Skeletal muscle satellite cell (primary cell): ENCODE data around the gene SCOC. TPM values are rescaled to one million over a fixed set of nuclear protein-coding genes. Genes with fewer than 3 reads are reported as not detected.

Source experiments
- H3K27me3 ChIP-seq: 2 replicates; pipeline ENCODE4 v1.7.0; 2013; ENCODE audit warnings: low read length; ENCODE audit not compliant: control insufficient read depth, insufficient read depth
- H3K36me3 ChIP-seq: 2 replicates; pipeline ENCODE4 v1.7.0; 2013; ENCODE audit warnings: mild to moderate bottlenecking, control low read depth, low read length; ENCODE audit not compliant: insufficient read depth
- H3K4me1 ChIP-seq: 2 replicates; pipeline ENCODE4 v1.7.0; 2013; ENCODE audit warnings: low read length; ENCODE audit not compliant: control insufficient read depth, insufficient read depth
- H3K4me2 ChIP-seq: 2 replicates; pipeline ENCODE4 v1.7.0; 2013; ENCODE audit warnings: mild to moderate bottlenecking, low read length
- H3K4me3 ChIP-seq: 2 replicates; pipeline ENCODE4 v1.7.0; 2013; ENCODE audit warnings: low read length
- H3K9ac ChIP-seq: 2 replicates; pipeline ENCODE4 v1.7.0; 2013; ENCODE audit warnings: mild to moderate bottlenecking, low read depth, low read length, moderate library complexity
- H3K9me3 ChIP-seq: replicated peaks from 2 replicates; pipeline ENCODE4 v1.7.0; 2013; ENCODE audit warnings: mild to moderate bottlenecking, control low read depth, low read length
- total RNA-seq: library from RNA; depleted of rRNA; stranded (reverse); fragments of >200 nt; gene quantifications from 2 replicates; pipeline ENCODE4 v1.2.3, GENCODE V29; 2012; rRNA removed

SCOC gene
- 50.9 and 67.4 TPM in 2 replicates for total RNA-seq

DNA sequence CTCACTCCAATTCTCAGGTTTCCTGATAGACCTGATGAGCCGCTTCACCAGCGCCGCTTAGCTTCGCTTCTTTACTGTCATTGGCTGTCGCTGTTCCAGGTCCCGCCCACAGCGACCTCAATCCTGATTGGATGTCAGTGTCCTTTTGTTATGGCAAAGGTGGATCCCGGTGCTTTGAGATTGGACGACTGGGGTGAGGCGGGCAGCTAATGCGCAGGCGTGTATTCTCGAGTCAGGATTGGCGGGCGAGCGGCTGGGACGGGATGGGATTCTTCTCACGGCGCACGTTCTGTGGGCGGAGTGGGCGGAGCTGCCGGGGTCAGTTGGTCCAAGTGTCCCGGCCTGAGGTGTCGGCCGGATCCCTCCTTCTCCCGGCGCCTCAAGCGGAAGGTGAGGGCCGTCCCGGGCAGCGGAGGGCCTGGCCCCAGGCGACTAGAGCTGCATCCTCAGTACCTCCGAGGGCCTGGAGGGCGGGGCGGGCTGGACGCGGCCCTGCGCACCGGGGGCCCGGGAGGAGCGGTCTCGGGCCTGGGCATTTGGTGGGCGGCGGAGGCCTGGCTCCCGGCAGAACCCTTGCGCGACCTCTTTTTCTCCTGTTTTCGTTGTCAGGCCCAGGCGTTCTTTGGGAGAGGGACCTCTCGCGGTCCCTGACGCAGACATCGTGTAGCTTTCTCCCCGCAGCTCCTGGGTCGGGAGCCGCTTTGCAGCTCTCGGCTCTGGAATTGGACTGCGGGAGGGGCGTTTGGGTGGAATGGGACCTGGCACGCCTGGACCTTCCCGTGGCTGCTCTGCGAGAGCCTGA is at the start of gene SCOC:
SCOC (plus strand) TSS at position 319 of the 802 bp plus-strand sequence. CDS start 5,525 bp downstream, outside the sequence.
- peak within 1 kb of the TSS; percentile 92 for H3K9ac ChIP-seq
- no peaks in the 10 kb centered on the region for H3K9me3 ChIP-seq
- H3K4me1 ChIP-seq: peaks cover 6% of the 10 kb centered on the region
- H3K4me2 ChIP-seq: peak within 1 kb of the TSS; percentile 91
- no peaks in the 10 kb centered on the region for H3K36me3 ChIP-seq
- H3K4me3 ChIP-seq: peak within 1 kb of the TSS; percentile 76
- H3K27me3 ChIP-seq: no peaks in the 10 kb centered on the region

DNA sequence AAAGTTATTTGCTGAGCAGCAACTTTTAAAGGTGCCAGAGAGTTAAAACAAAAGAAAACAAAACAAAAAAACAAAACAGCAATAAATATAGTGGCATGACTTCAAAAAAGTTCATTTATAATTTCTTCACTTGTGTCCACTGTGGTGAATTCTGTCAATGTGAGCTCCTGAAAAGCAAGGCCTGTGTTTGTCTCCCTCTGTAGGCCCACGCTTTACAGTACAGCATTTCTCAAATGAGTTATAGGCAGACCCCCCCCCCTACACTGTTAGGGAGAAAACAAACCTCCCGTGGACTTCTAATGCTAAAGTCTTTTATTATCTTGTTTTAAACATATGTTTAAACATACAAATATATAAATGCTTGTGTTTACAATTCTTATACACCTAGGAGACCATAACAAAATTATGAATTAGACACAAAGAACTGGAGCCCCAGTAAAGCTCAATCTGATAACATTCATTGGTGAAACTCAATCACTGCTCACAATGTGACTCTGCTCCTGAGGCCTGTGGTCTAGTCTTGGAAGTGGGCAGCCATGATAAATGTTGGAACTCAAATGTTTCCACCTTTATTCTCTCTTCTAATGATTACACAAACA is 47.0 kb upstream of the SCOC start:
- no peak overlapping the region for H3K4me2 ChIP-seq
- H3K36me3 ChIP-seq: no peaks in the 10 kb centered on the region
- peaks cover 13% of the 10 kb centered on the region for H3K27me3 ChIP-seq
- H3K4me3 ChIP-seq: no peak overlapping the region
- H3K9me3 ChIP-seq: no peaks in the 10 kb centered on the region
- no peaks in the 10 kb centered on the region for H3K4me1 ChIP-seq
- H3K9ac ChIP-seq: no peak overlapping the region

DNA sequence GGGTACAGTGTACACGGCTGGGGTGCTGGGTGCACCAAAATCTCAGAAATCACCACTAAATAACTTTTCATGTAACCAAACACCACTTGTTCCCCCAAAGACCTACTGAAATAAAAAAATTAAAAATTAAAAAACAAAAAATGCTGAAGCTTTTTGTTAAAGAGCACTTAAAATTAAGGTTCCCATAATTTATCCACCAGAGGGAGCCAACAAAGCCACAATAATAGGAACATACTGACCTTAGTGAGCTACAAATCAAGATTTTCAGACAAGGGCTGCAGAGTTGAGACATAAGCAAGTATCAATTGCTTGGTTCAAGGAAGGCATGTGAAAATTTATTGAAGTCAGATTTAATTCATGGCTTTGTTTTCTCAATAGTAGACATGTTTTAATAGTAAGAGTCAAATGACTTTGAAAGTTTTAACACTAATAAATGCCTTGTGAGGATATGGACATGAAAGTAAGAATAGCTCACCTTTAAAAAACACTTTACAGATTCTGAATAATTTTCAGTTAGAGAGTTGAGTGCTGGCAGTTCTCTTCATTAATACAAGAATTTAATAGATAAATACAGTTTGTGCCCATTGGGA is 43.0 kb upstream of the SCOC start:
- Histone ChIP-seq H3K4me2 (no peak overlapping the region), H3K4me3 (no peak overlapping the region), H3K4me1 (no peaks in the 10 kb centered on the region), H3K36me3 (no peaks in the 10 kb centered on the region), H3K27me3 (peaks cover 13% of the 10 kb centered on the region), H3K9me3 (no peaks in the 10 kb centered on the region), H3K9ac (no peak overlapping the region)

DNA sequence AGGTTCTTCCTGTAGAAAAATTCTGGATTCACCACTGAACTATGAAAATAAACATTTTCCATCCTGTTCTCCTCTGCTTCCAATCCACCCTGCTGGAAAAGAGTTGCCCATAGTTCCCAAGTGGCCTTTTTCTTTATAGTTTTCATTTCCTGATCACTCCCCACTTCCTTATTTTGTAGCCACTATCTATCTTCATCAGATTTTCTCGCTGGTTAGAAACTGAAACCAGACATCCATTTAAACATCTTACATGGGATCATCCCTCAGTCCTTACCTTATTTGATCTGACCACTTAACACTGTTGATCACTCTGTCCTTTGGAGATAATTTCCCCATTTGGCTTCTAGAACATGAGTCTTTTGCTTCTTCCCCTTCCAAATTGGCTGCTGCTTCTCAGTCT is 42.2 kb upstream of the SCOC start:
- Histone ChIP-seq H3K4me3 (no peak overlapping the region), H3K9me3 (no peaks in the 10 kb centered on the region), H3K9ac (no peak overlapping the region), H3K36me3 (no peaks in the 10 kb centered on the region), H3K4me2 (no peak overlapping the region), H3K4me1 (no peaks in the 10 kb centered on the region), H3K27me3 (peaks cover 13% of the 10 kb centered on the region)

DNA sequence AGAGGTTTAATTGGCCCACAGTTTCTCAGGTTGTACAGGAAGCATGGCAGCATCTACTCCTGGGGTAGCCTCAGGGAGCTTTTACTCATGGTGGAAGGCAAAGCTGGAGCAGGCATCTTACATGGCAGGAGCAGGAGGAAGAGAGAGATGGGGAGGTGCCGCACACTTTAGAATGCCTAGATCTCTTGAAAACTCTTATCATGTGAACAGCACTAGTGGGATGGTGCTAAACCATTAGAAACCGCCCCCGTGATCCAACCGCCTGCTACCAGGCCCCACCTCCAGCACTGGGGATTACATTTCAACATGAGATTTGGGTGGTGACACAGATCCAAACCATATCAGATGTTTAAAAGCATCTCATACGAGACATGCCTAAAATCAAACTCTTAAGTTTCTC is 41.6 kb upstream of the SCOC start:
- H3K36me3 ChIP-seq: no peaks in the 10 kb centered on the region
- H3K9ac ChIP-seq: no peak overlapping the region
- no peaks in the 10 kb centered on the region for H3K9me3 ChIP-seq
- peaks cover 13% of the 10 kb centered on the region for H3K27me3 ChIP-seq
- H3K4me1 ChIP-seq: no peaks in the 10 kb centered on the region
- H3K4me3 ChIP-seq: no peak overlapping the region
- no peak overlapping the region for H3K4me2 ChIP-seq

DNA sequence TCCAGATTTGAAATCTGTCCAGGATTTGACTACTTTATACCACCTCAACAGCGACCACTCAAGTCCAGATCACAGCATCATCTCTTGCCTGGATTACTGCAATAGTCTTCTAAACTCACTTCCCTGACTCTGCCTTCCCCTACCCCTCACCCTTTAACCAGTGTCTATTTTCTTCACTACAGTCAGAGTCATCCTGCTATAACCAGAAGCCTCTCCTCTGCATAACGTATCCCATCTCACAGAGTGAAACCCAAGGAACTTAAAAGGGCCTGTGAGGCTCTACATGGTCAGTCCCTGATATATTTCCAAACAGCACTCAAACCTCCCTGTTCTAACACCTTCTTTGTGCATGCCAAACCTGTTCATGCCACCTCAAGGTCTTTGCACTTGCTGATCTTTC is 40.7 kb upstream of the SCOC start:
- Histone ChIP-seq H3K9me3 (no peaks in the 10 kb centered on the region), H3K36me3 (no peaks in the 10 kb centered on the region), H3K4me2 (no peak overlapping the region), H3K27me3 (peaks cover 9% of the 10 kb centered on the region), H3K9ac (no peak overlapping the region), H3K4me1 (no peaks in the 10 kb centered on the region), H3K4me3 (no peak overlapping the region)

DNA sequence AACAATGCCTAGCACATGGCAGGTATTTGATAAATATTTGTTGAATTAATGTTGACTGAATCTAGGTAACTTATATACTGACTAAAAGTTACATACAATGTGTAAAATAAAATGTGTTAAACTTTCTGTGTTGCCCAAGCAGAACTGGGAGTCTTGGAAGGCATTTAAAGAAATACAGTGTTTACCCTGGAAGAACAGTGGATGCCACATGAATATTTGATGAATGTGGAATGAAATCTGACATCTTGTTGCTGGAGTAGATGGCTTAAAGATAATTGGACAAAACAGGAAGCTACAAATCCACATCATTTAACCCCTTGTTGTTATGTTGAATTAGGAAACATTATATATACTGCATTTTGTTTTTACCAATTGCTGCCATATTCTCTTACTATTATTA is 39.9 kb upstream of the SCOC start:
- Histone ChIP-seq H3K4me2 (no peak overlapping the region), H3K9ac (no peak overlapping the region), H3K4me1 (no peaks in the 10 kb centered on the region), H3K4me3 (no peak overlapping the region), H3K9me3 (no peaks in the 10 kb centered on the region), H3K36me3 (no peaks in the 10 kb centered on the region), H3K27me3 (peaks cover 2% of the 10 kb centered on the region)

DNA sequence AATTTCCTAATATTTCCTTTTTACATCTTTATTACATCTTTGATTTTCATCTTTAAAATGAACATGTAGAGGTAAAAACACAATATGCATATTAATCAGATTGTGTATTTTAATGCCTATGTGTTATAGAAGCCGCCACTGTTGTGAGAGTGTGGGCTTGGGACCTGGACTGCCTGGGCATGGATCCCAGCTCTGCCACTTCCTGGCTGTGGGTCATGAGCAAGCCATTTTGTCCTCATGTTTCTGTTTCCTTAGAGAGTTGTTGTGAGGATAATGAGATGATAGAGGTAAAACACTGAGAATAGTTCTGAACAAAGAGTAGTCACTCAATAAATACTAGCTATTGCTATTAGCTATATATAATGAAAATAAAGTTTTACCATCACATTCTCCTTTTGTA is 38.4 kb upstream of the SCOC start:
- Histone ChIP-seq H3K4me2 (no peak overlapping the region), H3K36me3 (no peaks in the 10 kb centered on the region), H3K9ac (no peak overlapping the region), H3K27me3 (peaks cover 2% of the 10 kb centered on the region), H3K4me3 (no peak overlapping the region), H3K4me1 (no peaks in the 10 kb centered on the region), H3K9me3 (no peaks in the 10 kb centered on the region)

DNA sequence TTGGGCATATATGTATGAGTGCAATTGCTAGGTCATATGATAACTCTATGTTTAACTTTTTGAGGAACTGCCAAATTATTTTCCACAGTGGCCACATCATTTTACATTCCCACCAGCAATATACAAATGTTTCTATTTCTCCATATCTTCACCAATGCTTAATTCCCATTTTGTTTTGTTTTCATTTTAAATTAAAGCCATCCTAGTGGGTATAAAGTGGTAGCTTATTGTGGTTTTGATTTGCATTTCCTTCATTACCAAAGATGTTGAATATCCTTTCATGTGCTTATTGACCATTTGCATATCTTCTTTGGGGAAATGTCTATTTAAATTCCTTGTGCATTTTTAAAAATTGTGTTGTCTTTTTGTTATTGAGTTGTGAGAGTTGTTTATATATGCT is 36.7 kb upstream of the SCOC start:
- no peaks in the 10 kb centered on the region for H3K36me3 ChIP-seq
- no peaks in the 10 kb centered on the region for H3K9me3 ChIP-seq

DNA sequence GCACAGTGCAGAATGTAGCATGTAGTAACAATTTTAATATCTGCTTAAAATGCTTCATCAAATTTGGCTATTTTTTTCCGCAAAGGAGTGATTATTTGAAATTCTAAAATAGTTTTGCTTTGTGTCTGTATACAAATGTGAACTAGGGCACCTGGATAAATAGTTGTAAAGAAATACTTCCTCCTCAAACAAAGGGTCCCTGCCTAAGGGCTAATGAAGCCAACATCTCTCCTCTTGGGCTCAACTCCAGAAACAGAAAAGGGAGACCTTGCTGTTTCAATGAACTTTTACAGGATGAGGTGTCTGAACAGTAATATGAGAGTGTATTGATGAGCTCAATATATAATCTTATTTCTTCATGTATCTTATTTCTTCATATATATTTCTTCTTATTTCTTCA is 30.8 kb upstream of the SCOC start:
- H3K4me1 ChIP-seq: no peaks in the 10 kb centered on the region
- no peaks in the 10 kb centered on the region for H3K9me3 ChIP-seq
- H3K27me3 ChIP-seq: peaks cover 28% of the 10 kb centered on the region
- H3K4me2 ChIP-seq: no peak overlapping the region
- no peaks in the 10 kb centered on the region for H3K36me3 ChIP-seq
- H3K4me3 ChIP-seq: no peak overlapping the region
- no peak overlapping the region for H3K9ac ChIP-seq

More for the DNA sequence above, 36.7 kb upstream of the SCOC start:
- no peak overlapping the region for H3K4me3 ChIP-seq
- H3K4me2 ChIP-seq: no peak overlapping the region
- no peak overlapping the region for H3K9ac ChIP-seq
- H3K27me3 ChIP-seq: no peaks in the 10 kb centered on the region
- no peaks in the 10 kb centered on the region for H3K4me1 ChIP-seq

DNA sequence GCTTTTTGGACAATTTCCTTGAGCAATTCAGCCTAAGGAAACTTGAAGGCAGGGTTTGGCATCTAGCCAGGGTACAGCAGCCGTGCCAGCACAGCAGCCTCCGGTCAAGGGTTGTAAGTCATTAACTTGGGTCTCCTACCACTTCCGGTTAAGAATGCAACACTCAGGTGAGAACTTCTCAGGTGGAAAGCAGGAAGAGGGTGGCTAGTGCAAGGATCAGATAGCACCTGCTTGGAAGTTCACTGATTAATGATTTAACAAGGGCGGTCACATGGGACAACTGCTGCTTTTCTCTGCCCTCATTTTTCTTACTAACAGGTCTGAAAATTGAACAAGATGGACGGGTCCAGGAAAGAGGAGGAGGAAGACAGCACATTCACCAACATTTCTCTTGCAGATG is 30.1 kb upstream of the SCOC start:
- Histone ChIP-seq H3K36me3 (no peaks in the 10 kb centered on the region), H3K9ac (no peak overlapping the region), H3K9me3 (no peaks in the 10 kb centered on the region), H3K4me2 (no peak overlapping the region), H3K4me1 (no peaks in the 10 kb centered on the region), H3K4me3 (no peak overlapping the region), H3K27me3 (peaks cover 28% of the 10 kb centered on the region)
